Stimulated activated CD8-positive, alpha-beta memory T cell treated with anti-CD3 and anti-CD28 coated beads, Interleukin-12 subunit alpha, Interleukin-12 subunit beta, amount 100 ng/mL, for 1 hour (primary cell): ENCODE results near the gene DUSP28.
A peak's percentile ranks its signal among the peaks of the same experiment; 100 is the strongest.
"Not testable (repeated sequence)": the region's sequence is repeated elsewhere in the genome, so short reads cannot be mapped to it uniquely, and the experiment has no call there.

Experiments
- DNase-seq: peaks from one replicate; pipeline ENCODE4 v3.0.0-alpha.2; 2020; ENCODE audit warnings: low read depth

Gene DUSP28

GRCh38 chr2:240560084-240560479, at the start of gene DUSP28:
Gene DUSP28 (plus strand): TSS chr2:240560357. CDS start chr2:240560685, 328 bp downstream.
- peak; percentile 72 for DNase-seq

- no peak for DNase-seq
These were observed 49.5 kb upstream of the DUSP28 start for GRCh38 chr2:240510513-240511210.

GRCh38 chr2:240511351-240512108, 48.6 kb upstream of the DUSP28 start:
- DNase-seq, result no peak

GRCh38 chr2:240512109-240512485, 48.1 kb upstream of the DUSP28 start:
- no peak for DNase-seq

- DNase-seq, result no peak
These were observed 47.3 kb upstream of the DUSP28 start for GRCh38 chr2:240512666-240513535.

- peak; percentile 70 for DNase-seq
These were observed 46.4 kb upstream of the DUSP28 start for GRCh38 chr2:240513549-240514287.

- DNase-seq, result no peak
These were observed 45.5 kb upstream of the DUSP28 start for GRCh38 chr2:240514631-240515030.

- no peak for DNase-seq
These were observed 42.8 kb upstream of the DUSP28 start for GRCh38 chr2:240517342-240517741.

- no peak for DNase-seq
These were observed 41.2 kb upstream of the DUSP28 start for GRCh38 chr2:240518981-240519380.

- no peak for DNase-seq
These were observed 40.6 kb upstream of the DUSP28 start for GRCh38 chr2:240519396-240520129.

- DNase-seq, result no peak
These were observed 39.8 kb upstream of the DUSP28 start for GRCh38 chr2:240520130-240520973.

- no peak for DNase-seq
These were observed 39.2 kb upstream of the DUSP28 start for GRCh38 chr2:240520974-240521350.

GRCh38 chr2:240521885-240522284, 38.3 kb upstream of the DUSP28 start:
- DNase-seq, result not testable (repeated sequence)

GRCh38 chr2:240522406-240522805, 37.8 kb upstream of the DUSP28 start:
- DNase-seq, result no peak

GRCh38 chr2:240523451-240524281, 36.5 kb upstream of the DUSP28 start:
- DNase-seq, result no peak

GRCh38 chr2:240524963-240525718, 35.0 kb upstream of the DUSP28 start:
- no peak for DNase-seq

GRCh38 chr2:240525802-240526201, 34.4 kb upstream of the DUSP28 start:
- DNase-seq, result no peak

GRCh38 chr2:240526521-240526920, 33.6 kb upstream of the DUSP28 start:
- no peak for DNase-seq
